Suprapubic skin (tissue), 4 donors: Measurements from ENCODE around the gene ZFHX2. TPM values are rescaled to one million over a fixed set of nuclear protein-coding genes. Genes with fewer than 3 reads are reported as not detected.

Experiments
- DNase-seq, 2 donors: peaks; one replicate each; pipeline ENCODE4 v3.0.0-alpha.2; 2019; ENCODE audit warnings: low spot score in 2 of 2
- H3K27ac ChIP-seq: fragments of 200-600 bp; sonication (generic); one replicate; pipeline ENCODE4 v1.5.1; 2019
- H3K27me3 ChIP-seq: fragments of 200-600 bp; sonication (generic); one replicate; pipeline ENCODE4 v1.5.1; 2019
- H3K36me3 ChIP-seq: fragments of 200-600 bp; sonication (generic); one replicate; pipeline ENCODE4 v1.5.1; 2019
- H3K4me1 ChIP-seq: fragments of 200-600 bp; sonication (generic); one replicate; pipeline ENCODE4 v1.5.1; 2019
- H3K4me3 ChIP-seq: fragments of 200-600 bp; sonication (generic); one replicate; pipeline ENCODE4 v1.5.1; 2019; ENCODE audit warnings: mild to moderate bottlenecking
- H3K9me3 ChIP-seq: fragments of 200-600 bp; sonication (generic); one replicate; pipeline ENCODE4 v1.5.1; 2019
- CTCF ChIP-seq, 2 donors: fragments of 200-600 bp in 1 of 2; fragments of 450-650 bp in 1 of 2; sonication (generic) in 1 of 2; IDR thresholded peaks; one replicate each; pipeline ENCODE4 v1.5.1; 2016 to 2019; ENCODE audit warnings: antibody characterized with exemption in 2 of 2, mild to moderate bottlenecking in 1 of 2, moderate library complexity in 1 of 2
- EP300 ChIP-seq: sonication (generic); formaldehyde crosslinking; IDR thresholded peaks from one replicate; pipeline ENCODE4 v1.6.1; 2017; ENCODE audit warnings: antibody characterized with exemption
- POLR2A ChIP-seq, 2 donors: fragments of 450-650 bp; IDR thresholded peaks; one replicate each; pipeline ENCODE4 v1.6.1; 2017; ENCODE audit warnings: antibody characterized with exemption in 2 of 2, mild to moderate bottlenecking in 2 of 2, moderate library complexity in 2 of 2
- POLR2AphosphoS5 ChIP-seq, 3 donors: sonication (generic); formaldehyde crosslinking; IDR thresholded peaks; one replicate each; pipeline ENCODE4 v1.6.1; 2017; ENCODE audit warnings: antibody characterized with exemption in 3 of 3
- WGBS: methylation state at CpG from one replicate; pipeline ENCODE4 v1.1.5; 2018; 5-methylcytosine and 5-hydroxymethylcytosine counted together
- total RNA-seq, 4 donors: library from RNA; depleted of rRNA; stranded (reverse); fragments of >200 nt; gene quantifications; one replicate each; pipeline ENCODE4 v1.1.0, GENCODE V29; 2016

ZFHX2 gene
- total RNA-seq, 4 donors from 2014 or later, result 0.16 to 1.4 (median 0.56) TPM

- Histone ChIP-seq H3K9me3 (no peaks in the 10 kb centered on the region), H3K4me1 (peaks cover 16% of the 10 kb centered on the region), H3K27me3 (no peaks in the 10 kb centered on the region), H3K4me3 (no peak overlapping the region), H3K27ac (no peak overlapping the region), H3K36me3 (no peaks in the 10 kb centered on the region)
- no peak for DNase-seq
- 85% methylated on average over 6 of the region's 6 CpGs for WGBS
- TF ChIP-seq POLR2AphosphoS5 (IDR thresholded peaks at IDR 0.05) (no peak), EP300 (no peak), CTCF (IDR thresholded peaks at IDR 0.05) (no peak), POLR2A (IDR thresholded peaks at IDR 0.05) (no peak)
Observed at GRCh38 chr14:23517650-23518326, 33.8 kb downstream of the ZFHX2 start.

GRCh38 chr14:23514644-23514957 is 37.0 kb downstream of the ZFHX2 start:
- Histone ChIP-seq H3K4me1 (peaks cover 23% of the 10 kb centered on the region), H3K27me3 (no peaks in the 10 kb centered on the region), H3K36me3 (no peaks in the 10 kb centered on the region), H3K27ac (no peak overlapping the region), H3K4me3 (no peak overlapping the region), H3K9me3 (no peaks in the 10 kb centered on the region)
- TF ChIP-seq CTCF (IDR thresholded peaks at IDR 0.05) (no peak), POLR2A (IDR thresholded peaks at IDR 0.05) (no peak), EP300 (no peak), POLR2AphosphoS5 (IDR thresholded peaks at IDR 0.05) (no peak)
- 55% methylated on average over 3 of the region's 3 CpGs for WGBS
- DNase-seq, result no peak

- DNase-seq, result no peak
- 61% methylated on average over 8 of the region's 8 CpGs for WGBS
Observed at GRCh38 chr14:23513818-23514643, 37.5 kb downstream of the ZFHX2 start.

GRCh38 chr14:23513005-23513817 is 38.4 kb downstream of the ZFHX2 start:
- whole genome bisulfite sequencing, result 49% methylated on average over 25 of the region's 25 CpGs
- no peaks in the 10 kb centered on the region for H3K27me3 ChIP-seq
- H3K9me3 ChIP-seq, result no peaks in the 10 kb centered on the region
- no peaks in the 10 kb centered on the region for H3K36me3 ChIP-seq
- DNase-seq, result no peak
- peak overlapping the region; percentile 29 for H3K27ac ChIP-seq
- peak overlapping the region; percentile 9 for H3K4me3 ChIP-seq
- H3K4me1 ChIP-seq, result peaks cover 23% of the 10 kb centered on the region
- TF ChIP-seq POLR2A (IDR thresholded peaks at IDR 0.05) (no peak), CTCF (IDR thresholded peaks at IDR 0.05) (no peak), EP300 (no peak), POLR2AphosphoS5 (IDR thresholded peaks at IDR 0.05) (no peak)

More at GRCh38 chr14:23513818-23514643, 37.5 kb downstream of the ZFHX2 start:
- Histone ChIP-seq H3K9me3 (no peaks in the 10 kb centered on the region), H3K27me3 (no peaks in the 10 kb centered on the region), H3K4me1 (peaks cover 23% of the 10 kb centered on the region), H3K27ac (peak overlapping the region; percentile 29), H3K36me3 (no peaks in the 10 kb centered on the region), H3K4me3 (peak overlapping the region; percentile 9)
- no peak for TF ChIP-seq POLR2A (IDR thresholded peaks at IDR 0.05)
- no peak for TF ChIP-seq EP300
- no peak for TF ChIP-seq CTCF (IDR thresholded peaks at IDR 0.05)
- no peak for TF ChIP-seq POLR2AphosphoS5 (IDR thresholded peaks at IDR 0.05)
